Astrocyte of the spinal cord (primary cell): Measurements from ENCODE around the gene APLP1.

Experiments used
- DNase-seq: peaks from one replicate; pipeline ENCODE4 v3.0.0; 2011; ENCODE audit warnings: low read depth, low spot score
- H3K4me3 ChIP-seq: 2 replicates; pipeline ENCODE4 v1.5.1; 2011; ENCODE audit warnings: low read depth, mild to moderate bottlenecking, low read length, moderate library complexity
- in situ Hi-C: cut with HindIII; loops from 2 replicates; pipeline ENCODE4 v1.10.0; 2017; ENCODE audit warnings: low sequenced_read_pairs
- TF ChIP-seq, protein P1 (sequence below): IDR thresholded peaks from 2 replicates; pipeline ENCODE4 v1.5.1; 2012; ENCODE audit warnings: low read depth, mild to moderate bottlenecking, low read length, inconsistent platforms

APLP1 gene

DNA sequence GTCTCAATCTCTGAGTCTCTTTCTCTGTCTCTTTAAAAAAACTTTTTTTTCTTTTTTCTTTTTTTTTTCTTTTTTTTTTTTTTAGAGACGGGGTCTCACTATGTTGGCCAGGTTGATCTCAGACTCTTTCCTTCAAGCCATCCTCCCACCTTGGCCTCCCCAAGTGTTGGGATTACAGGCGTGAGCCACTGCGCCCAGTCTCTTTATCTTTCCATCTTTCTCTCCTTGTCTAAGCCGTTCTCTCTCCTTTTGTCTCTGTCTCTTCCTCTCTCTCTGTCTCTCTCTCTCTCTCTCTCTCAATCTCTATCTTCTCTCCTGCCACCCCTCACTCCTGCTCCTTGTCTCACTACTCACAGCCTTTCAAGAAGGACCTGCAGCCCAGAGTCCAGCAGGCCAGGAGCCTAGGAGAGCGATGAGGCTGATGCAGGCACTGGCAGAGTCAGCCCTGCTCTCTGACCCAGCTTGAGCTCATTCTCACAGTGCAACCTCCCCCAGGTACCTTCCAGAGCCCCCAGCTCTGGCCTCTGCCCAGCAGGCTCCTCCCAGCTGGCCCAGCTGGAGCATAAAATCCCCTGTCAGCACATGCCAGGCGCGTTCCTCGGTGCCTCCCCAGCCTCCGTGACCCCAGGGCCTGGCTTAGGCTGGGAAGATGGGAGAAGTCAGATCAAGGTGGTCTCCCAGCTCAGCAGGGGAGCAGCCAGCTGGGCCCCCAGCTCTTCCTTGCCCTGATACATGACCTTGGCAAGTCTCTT is 16.2 kb upstream of the APLP1 start, which contains the start of gene NPHS1:
NPHS1 (minus strand) TSS at position 476 of the 752 bp plus-strand sequence. CDS start 667 bp downstream, outside the sequence.
- H3K4me3 ChIP-seq = no peak within 1 kb of the TSS
- in situ Hi-C loops = no loop called here
- DNase-seq = no peak
- TF ChIP-seq, protein P1, sequence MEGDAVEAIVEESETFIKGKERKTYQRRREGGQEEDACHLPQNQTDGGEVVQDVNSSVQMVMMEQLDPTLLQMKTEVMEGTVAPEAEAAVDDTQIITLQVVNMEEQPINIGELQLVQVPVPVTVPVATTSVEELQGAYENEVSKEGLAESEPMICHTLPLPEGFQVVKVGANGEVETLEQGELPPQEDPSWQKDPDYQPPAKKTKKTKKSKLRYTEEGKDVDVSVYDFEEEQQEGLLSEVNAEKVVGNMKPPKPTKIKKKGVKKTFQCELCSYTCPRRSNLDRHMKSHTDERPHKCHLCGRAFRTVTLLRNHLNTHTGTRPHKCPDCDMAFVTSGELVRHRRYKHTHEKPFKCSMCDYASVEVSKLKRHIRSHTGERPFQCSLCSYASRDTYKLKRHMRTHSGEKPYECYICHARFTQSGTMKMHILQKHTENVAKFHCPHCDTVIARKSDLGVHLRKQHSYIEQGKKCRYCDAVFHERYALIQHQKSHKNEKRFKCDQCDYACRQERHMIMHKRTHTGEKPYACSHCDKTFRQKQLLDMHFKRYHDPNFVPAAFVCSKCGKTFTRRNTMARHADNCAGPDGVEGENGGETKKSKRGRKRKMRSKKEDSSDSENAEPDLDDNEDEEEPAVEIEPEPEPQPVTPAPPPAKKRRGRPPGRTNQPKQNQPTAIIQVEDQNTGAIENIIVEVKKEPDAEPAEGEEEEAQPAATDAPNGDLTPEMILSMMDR = no peak

DNA sequence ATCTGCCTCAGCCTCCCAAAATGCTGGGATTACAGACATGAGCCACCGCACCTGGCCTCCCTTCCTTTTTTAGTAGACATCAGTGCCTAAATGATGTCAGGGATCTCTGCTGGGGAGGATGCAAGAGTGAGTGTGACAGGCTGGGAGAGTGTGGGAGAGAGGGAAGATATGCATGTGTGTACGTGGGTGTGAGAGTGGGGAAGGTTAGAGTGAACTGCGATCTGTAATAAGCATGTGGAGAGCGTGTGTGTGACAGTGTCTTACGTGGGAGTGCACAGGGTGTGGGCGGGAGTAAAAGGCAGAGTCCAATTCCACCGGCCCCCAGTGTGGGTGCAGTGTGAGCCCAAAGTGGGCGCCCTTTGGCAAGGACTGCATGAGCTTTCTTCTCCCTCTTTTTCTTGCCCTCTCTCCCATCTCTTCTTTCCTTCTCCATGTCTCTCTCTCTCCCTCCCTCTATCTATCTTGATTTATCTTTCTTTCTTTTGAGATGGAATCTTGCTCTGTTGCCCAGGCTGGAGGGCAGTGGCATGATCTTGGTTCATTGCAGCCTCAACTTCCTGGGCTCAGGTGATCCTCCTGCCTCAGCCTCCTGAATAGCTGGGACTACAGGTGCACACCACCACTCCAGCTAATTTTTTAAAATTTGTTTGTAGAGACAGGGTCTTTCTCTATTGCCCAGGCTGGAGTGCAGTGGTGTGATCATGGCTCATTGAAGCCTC is 15.2 kb upstream of the APLP1 start:
- TF ChIP-seq, protein P1 = no peak
- H3K4me3 ChIP-seq = no peak overlapping the region
- in situ Hi-C loops = no loop called here
- no peak for DNase-seq

DNA sequence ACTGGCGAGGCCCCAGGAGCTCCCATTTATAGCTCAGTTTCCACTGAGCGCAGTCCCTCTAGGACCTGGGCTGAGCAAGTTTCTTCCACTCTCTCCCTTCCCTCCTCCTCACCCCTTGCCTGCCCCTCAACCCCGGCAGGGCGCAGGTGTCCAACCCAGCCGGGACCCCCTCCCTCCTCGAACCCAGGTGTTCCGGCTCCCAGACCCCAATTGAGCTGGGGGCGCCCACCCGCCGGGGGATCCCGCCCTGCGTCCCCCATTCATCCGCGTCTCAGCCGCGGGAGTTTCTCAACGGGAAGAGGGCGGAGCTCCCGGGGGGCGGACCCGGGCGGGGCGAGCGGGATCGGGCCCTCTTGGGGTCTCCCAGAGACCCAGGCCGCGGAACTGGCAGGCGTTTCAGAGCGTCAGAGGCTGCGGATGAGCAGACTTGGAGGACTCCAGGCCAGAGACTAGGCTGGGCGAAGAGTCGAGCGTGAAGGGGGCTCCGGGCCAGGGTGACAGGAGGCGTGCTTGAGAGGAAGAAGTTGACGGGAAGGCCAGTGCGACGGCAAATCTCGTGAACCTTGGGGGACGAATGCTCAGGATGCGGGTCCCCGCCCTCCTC is 11.7 kb upstream of the APLP1 start, which contains the start of gene KIRREL2:
KIRREL2 (plus strand) TSS at position 366 of the 604 bp plus-strand sequence; CDS start at position 575, 209 bp downstream.
- DNase-seq = no peak
- TF ChIP-seq, protein P1 = no peak
- H3K4me3 ChIP-seq = peak within 1 kb of the TSS; percentile 29
- in situ Hi-C loops = no loop called here

DNA sequence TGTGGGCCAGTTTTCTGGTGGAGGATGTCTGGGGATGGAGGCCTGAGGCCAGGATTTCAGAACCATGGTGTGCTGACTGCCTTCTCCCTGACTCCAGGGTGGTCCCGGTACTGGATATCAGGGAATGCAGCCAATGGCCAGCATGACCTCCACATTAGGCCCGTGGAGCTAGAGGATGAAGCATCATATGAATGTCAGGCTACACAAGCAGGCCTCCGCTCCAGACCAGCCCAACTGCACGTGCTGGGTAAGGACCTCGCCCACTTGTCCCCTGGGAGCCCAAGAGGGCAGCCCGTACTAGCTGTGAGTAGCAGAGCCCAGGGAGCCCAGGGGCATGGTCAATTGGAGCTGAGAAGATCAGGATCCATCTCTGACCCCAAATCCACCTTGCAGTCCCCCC is 10.1 kb upstream of the APLP1 start:
- TF ChIP-seq, protein P1 = no peak
- no peak overlapping the region for H3K4me3 ChIP-seq
- no peak for DNase-seq
- in situ Hi-C loops = no loop called here

DNA sequence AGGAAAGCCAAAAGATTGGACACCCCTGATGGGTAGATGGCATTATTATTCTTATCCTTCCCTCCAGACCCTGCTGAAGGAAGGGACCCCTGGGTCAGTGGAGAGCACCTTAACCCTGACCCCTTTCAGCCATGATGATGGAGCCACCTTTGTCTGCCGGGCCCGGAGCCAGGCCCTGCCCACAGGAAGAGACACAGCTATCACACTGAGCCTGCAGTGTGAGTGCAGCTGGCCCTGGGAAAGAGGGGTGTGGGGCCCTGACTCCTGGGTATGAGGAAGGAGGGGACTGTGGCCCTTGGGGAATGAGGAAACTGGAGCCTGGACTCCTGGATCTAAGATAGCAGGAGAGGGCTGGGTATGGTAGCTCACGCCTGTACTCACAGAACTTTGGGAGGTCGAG is 9.0 kb upstream of the APLP1 start:
- DNase-seq = no peak
- no peak overlapping the region for H3K4me3 ChIP-seq
- in situ Hi-C loops = no loop called here
- TF ChIP-seq, protein P1 = no peak

DNA sequence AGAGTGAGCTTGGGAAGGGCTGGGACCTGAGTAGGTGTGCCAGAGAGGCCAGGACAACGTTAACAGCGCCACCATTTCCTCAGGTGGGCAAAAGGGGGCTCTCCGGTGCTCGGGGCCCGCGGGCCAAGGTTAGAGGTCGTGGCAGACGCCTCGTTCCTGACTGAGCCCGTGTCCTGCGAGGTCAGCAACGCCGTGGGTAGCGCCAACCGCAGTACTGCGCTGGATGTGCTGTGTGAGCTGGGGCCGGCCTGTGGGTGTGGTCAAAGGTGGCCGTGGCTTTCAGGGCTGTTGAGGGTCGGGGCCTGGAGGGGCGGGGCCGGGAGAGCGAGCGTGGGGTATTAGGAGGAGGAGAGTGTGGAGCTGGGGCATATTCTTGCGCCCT is 7.9 kb upstream of the APLP1 start:
- in situ Hi-C loops = no loop called here
- TF ChIP-seq, protein P1 = no peak
- DNase-seq = no peak

More for the DNA sequence above, 7.9 kb upstream of the APLP1 start:
- H3K4me3 ChIP-seq = no peak overlapping the region
